GM13976 (cell line): ENCODE data around the gene AJUBA.

Experiments used
- DNase-seq: peaks from one replicate; pipeline ENCODE4 v3.0.0; 2012; ENCODE audit warnings: low spot score
- in situ Hi-C: fragments of 300-500 bp; cut with MboI; formaldehyde crosslinking; loops from one replicate; pipeline ENCODE4 v1.12.0; 2022; ENCODE audit warnings: low sequenced_read_pairs, mixed read lengths, inconsistent platforms; ENCODE audit not compliant: unreplicated experiment
- TF ChIP-seq, protein P1 (sequence below): IDR thresholded peaks from 2 replicates; pipeline ENCODE4 v1.5.1; 2012; ENCODE audit warnings: borderline replicate concordance, mild to moderate bottlenecking; ENCODE audit not compliant: insufficient read depth; ENCODE audit errors: extremely low read depth, missing control alignments, control extremely low read depth

AJUBA gene

DNA sequence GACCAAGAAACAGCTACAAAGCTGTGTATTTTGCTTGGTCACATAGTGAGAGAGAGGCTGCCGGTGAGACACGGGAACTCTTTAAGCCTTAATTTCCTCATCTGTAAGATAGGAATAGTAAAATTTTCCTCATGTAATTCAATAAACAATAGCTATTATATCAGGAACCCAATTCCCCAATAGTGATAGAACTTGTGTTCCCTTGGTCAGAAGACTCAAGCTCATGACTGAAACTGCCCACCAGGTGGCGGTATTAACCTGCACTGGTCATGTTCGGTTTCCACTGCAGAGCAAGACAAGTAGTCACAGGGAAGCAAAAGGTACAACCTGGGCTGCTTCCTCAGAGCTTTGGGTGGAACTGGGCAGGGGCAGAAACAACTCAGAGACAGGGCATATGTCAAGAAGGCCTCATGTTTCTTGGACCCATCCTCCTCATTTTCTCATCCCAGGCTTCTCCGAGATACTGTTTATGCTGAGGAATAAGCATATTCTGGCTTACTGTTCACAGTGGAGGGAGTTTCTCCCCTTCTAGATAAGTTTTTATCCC lies 4.2 kb upstream of the AJUBA start:
- in situ Hi-C loops = loop anchor here (5.0 kb wide), 1 partner anchor 66 kb away; no protein-coding TSS in a partner anchor
- TF ChIP-seq, protein P1, sequence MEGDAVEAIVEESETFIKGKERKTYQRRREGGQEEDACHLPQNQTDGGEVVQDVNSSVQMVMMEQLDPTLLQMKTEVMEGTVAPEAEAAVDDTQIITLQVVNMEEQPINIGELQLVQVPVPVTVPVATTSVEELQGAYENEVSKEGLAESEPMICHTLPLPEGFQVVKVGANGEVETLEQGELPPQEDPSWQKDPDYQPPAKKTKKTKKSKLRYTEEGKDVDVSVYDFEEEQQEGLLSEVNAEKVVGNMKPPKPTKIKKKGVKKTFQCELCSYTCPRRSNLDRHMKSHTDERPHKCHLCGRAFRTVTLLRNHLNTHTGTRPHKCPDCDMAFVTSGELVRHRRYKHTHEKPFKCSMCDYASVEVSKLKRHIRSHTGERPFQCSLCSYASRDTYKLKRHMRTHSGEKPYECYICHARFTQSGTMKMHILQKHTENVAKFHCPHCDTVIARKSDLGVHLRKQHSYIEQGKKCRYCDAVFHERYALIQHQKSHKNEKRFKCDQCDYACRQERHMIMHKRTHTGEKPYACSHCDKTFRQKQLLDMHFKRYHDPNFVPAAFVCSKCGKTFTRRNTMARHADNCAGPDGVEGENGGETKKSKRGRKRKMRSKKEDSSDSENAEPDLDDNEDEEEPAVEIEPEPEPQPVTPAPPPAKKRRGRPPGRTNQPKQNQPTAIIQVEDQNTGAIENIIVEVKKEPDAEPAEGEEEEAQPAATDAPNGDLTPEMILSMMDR = peak; percentile 83
- peak; percentile 87 for DNase-seq

DNA sequence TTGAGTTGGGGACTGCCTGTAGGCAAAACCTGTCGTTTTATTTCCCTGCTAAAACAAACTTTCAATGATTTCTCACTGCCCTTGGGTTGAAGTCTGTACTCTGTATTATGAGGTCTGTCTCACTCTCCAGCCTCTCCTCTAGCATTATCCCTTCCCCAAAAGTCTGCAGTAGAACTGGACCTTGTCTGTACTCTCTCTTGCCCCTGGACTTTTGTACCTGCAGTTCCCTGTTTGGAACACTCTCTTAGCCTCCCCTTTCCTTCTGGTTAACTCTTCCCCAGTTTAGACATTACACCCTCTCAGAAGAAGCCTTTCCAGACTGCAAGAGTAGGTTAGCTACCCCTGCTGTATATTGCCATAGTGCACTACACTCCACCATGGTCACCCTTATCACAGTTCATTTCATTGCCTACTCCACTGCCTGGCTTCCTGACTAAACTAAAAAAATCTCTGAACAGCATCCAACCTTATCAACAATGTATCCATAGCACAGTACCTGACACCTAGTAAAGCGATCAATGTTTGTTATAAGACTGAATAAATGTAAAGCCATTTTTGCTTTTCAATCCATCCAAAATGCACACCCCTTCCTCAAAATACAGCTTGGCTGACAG lies 3.6 kb upstream of the AJUBA start:
- in situ Hi-C loops = loop anchor here (5.0 kb wide), 1 partner anchor 66 kb away; no protein-coding TSS in a partner anchor
- TF ChIP-seq, protein P1 = no peak
- no peak for DNase-seq

DNA sequence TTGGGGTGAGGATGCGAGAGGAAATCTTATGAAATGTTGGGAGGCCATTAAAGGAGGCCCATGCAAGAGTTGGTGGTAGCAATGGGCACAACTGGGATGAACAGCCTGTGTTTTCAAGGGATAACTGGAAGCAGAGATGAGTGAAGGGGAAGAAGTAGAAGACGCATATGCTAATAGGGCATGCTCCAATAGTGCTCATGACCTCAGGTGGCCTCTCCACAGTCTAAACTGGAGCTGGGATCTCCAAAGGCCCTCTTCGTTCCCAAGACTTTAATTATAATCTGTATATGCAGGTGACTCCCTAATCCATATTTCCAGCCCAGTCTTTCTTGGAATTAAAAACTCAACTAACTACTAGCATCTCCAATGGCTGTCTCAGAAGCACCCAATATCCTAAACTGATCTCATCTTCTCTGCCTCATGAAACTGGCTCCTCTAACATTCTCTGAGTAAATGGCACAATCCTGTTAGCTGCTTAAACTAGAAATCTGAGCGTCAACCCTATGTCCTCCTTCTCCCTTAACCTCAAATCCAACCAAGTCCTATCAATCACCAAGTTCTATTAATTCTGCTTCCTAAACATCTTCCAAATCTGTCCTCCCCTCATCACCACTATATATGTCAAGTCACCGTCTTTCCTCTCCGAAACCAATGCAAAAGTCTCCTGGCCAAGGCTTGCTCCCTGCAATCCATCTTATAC lies 2.8 kb upstream of the AJUBA start:
- TF ChIP-seq, protein P1 = no peak
- no peak for DNase-seq
- in situ Hi-C loops = loop anchor here (5.0 kb wide), 1 partner anchor 67 kb away; no protein-coding TSS in a partner anchor

DNA sequence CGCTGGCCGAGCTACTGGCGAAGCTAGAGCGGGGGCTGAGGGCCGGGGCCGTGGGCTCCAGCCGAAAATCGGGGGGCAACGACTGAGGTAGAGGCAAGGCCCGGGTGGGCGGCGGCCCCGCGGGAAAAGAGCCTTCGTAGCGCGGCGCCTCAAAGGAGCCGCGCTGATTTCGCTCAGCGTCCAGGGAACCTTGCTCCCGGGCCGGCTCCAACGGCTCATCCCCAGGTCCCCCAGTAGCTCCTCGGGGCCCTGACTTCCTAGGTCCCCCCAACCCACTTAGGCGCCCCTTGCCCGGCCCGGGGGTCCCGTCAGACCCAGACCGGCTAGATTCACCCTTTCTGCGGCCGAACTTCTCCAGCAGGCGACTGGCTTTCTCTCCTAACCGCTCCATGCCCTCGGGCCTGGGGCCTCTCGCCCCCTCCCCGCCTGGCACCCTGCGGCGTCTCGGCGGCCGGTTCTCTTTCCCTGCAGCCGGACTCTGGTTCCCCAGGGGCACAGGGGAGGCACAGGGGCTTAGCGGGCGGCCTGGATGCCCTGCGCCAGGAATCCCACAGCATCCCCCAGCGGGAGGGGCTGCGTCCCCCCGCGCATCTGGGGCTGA lies 375 bp downstream of the AJUBA start:
- in situ Hi-C loops = no loop called here
- DNase-seq = no peak

DNA sequence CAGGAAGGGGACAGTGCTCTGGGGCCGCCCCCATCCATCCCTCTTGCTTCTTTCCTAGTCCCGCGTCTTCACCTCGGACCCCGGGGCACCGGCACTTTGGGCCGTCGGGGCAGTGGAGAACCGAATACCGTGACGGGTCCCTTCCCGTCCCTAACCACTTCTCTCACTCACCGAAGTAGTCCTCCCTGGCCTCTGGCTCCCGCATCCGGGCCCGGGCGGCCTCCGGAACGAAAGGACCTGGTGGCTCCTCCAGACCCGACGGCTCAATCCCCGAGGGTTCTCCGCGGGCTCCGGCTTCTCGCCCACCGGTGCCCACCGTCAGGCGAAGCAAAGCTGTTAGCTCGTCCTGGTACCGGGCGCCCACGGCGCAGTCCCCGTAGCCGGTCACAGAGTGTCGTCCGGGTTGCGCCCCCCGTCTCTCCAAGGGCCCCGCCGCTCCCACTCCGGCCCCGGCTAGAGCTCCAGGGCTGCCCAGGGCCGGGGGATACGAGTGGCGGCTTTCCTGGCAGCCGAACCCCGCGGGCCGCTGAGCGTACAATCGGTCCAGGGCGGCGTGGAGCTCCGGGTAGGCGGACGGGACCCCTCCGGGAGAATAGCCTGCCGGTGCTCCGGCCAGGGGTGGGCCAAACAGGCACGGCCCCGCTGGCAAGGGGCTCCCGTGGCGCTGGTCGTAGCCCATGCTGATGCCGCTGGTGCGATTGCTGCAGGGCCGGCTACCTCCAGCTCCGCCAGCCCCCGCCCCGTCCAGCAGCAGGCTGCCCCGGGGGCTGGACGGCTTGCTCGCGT lies 1.1 kb downstream of the AJUBA start:
- in situ Hi-C loops = no loop called here
- no peak for DNase-seq
- TF ChIP-seq, protein P1 = no peak

More for the DNA sequence above, 375 bp downstream of the AJUBA start:
- TF ChIP-seq, protein P1 = no peak

DNA sequence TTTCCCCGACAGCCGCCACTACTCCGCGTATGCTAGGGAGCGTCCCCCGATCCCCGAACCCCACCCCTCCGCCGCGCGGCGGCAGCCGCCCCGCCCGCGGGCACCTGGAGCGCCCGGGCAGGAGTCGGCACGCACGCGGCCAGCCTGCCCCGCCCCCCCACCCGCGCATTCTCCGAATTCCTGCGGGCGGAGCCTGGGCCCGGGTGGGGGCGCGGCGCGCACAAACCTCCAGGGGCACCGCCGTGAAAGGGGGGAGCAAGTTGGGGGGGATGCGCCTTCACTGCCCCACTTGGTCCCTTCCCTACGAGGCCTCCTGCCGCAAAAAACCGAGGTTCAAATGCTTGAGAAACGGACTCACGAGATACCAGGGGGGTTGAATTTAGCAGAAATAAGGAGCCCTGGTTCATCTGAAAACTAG lies 1.7 kb downstream of the AJUBA start:
- TF ChIP-seq, protein P1 = no peak
- DNase-seq = no peak
- in situ Hi-C loops = no loop called here
